Superior temporal gyrus (tissue), 1 donor: Measurements from ENCODE around the gene PHF2.

Experiments
- DNase-seq: peaks from one replicate; pipeline ENCODE4 v3.0.0-alpha.2; 2016; ENCODE audit errors: extremely low spot score

Gene PHF2

GRCh38 chr9:93576258-93577077, at the start of gene PHF2:
PHF2 (plus strand) TSS chr9:93576584; CDS start chr9:93576774, 190 bp downstream.
- no peak for DNase-seq

- DNase-seq = no peak
Observed at GRCh38 chr9:93531374-93531773, 45.0 kb upstream of the PHF2 start.

DNA sequence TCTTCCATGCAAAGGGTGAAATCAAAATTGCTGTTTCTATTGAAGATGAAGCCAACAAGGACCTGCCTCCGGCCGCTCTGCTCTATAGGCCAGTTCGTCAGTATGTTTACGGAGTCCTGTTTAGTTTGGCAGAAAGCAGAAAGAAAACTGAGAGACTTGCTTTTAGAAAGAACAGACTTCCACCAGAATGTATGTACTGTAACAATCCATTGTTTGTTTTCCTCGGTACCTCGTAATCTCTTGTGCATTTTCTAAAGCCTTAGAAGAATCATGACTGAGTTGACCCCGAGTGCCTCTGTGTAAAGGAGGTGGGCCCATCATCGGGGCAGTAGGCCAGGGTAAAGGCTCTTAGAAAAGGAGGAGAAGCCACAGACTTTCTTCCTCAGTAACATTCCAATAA, 44.2 kb upstream of the PHF2 start:
- no peak for DNase-seq

GRCh38 chr9:93533863-93534262, 42.5 kb upstream of the PHF2 start:
- DNase-seq = no peak

GRCh38 chr9:93536167-93536566, 40.2 kb upstream of the PHF2 start:
- no peak for DNase-seq

DNA sequence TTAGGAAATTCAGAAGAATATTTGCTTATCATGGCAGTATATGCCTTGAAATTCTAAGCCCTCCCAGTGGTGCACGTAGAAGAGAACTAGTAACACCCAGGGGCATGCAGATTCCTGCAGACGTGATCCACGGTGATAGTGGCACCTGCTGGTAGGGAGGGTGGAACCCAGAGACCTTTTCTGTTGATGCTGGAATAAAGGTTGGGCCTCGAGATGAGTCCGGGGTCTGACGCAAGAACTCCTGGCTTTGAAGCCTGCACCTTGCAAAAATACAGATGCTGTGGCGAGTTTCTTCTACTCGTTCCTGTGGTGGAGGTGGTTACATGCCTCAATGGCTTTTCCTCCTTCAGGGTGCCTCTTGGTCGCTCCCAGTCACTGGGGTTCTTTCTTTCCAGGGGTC, 39.5 kb upstream of the PHF2 start:
- DNase-seq = no peak

DNA sequence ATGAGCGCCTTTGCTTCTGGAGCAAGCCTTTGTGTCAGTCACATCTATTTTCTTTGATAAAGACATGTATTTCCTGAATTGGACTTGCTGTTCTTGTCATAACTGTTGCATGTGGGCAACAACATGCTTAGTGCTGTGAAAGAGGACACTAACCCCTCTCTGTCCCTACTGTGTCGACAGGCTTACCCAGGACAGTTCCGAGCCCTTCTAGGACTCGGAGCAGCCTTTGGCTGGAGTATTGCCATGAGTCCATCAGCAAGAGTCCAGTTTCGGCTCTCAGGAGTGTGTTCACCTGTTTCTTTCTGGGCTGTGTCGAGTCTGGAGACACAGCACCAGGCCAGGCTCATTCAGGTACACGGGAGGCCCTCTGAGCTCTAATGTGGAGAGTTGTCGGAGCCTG, 36.1 kb upstream of the PHF2 start:
- no peak for DNase-seq

- no peak for DNase-seq
Observed at GRCh38 chr9:93541005-93541404, 35.4 kb upstream of the PHF2 start.

DNA sequence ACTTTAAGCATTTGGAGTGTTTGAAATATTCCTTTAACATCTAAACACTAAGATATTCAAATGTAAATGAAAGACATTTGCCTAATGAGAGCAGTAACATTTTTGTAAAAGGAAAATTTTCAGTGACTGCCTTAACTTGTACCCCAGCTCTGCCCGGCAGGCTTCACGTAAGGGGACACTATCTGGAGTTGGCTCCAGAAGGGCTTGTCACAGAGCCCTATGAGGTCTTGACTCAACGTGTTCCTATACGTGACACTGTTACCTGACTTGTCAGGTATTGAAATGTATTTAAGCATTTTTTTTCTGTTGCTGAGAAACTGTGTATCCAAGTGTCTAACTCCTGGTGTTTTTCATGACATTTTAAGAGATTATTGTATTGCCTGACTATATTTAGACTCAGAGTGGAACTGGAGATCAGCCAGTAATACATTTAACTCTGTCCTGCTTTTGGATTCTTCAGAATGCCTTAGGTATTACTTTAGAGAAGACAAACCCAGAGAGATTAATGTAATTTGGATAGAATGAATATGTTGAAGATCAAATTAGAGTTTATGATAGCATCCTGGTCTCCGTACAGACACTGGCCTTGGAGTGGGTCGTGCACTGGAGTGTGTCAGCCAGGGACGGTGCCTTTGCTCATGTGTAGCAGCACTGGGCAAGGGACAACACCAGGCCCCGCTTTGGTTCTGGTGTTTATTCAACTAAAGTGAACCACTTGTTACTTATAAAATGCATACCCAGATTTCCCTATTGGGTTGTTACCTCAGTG, 34.6 kb upstream of the PHF2 start:
- no peak for DNase-seq

GRCh38 chr9:93543117-93543516, 33.3 kb upstream of the PHF2 start:
- DNase-seq = no peak

GRCh38 chr9:93546356-93546755, 30.0 kb upstream of the PHF2 start:
- DNase-seq = no peak

- no peak for DNase-seq
Observed at GRCh38 chr9:93549611-93550010, 26.8 kb upstream of the PHF2 start.

DNA sequence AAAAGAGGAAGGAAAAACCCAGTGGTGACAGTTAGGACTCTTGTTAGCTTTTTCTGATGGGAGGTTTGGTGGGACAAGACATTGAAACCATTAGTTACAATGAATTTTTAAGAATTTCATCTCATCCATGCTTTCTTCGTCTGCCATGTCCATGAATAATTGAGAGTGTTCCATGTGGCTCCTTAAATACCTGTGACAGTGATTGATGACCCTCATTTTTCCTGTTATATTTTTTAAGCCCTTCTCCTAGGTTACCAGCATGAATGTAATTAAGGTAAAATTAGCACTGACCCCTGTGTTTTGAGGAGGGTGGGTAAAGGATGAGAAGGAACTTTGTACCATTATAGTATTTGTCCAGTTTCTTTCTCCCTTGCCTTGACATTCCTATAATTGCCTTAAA, 23.5 kb upstream of the PHF2 start:
- DNase-seq = no peak

- no peak for DNase-seq
Observed at GRCh38 chr9:93555370-93555769, 21.0 kb upstream of the PHF2 start.

DNA sequence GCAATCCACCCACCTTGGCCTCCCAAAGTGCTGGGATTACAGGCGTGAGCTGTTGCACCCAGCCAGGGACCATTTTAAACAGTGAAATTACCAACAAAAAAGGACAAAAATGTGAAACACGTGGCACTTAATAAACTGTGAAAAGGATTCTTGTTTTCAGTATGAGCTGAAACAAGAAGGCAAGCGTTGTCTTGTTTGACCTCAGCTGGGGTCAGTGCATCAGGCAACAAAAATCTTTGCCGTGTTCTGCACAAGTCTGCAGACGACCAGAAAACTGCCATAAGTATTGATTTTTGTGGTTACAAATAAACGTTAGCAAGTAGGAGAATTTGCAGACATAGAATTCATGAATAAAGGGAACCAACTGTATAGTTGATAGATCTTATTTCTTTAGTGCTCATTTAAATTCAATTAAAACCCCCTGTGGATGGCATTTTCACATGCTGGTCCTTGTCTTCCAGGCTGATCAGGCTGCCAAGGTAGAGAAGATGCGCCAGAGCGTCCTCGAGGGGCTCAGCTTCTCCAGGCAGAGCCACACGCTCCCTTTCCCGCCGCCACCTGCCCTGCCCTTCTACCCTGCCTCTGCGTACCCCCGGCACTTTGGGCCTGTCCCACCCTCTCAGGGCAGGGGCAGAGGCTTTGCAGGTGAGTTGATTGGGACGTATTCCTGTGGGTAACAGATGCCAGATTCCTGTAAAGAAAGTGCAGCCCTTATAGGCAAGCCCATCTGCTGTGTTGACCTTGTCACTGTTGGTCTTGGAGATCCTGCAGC, 18.8 kb upstream of the PHF2 start:
- DNase-seq = no peak

DNA sequence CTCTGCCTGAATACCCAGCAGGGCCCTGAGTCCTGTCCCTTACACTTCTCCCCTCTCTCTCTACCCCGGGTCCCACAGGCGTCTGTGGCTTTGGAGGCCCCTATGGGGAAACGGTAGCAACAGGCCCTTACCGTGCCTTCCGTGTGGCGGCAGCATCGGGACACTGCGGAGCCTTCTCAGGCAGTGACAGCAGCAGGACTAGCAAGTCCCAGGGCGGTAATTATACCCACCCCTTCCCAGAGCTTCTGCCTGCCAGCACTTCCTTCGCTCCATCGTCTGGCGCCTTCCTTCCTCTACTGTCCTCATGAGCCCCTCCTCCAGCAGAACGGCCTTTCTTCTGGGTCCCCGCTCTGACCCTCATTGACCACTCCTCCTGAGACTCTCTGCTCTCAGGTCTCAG, 17.9 kb upstream of the PHF2 start:
- no peak for DNase-seq

GRCh38 chr9:93560991-93561390, 15.4 kb upstream of the PHF2 start:
- no peak for DNase-seq

GRCh38 chr9:93562157-93562556, 14.2 kb upstream of the PHF2 start:
- no peak for DNase-seq

GRCh38 chr9:93565089-93565488, 11.3 kb upstream of the PHF2 start:
- DNase-seq = no peak

GRCh38 chr9:93566408-93567270, 9.7 kb upstream of the PHF2 start:
- peak; percentile 97 for DNase-seq

- DNase-seq = no peak
Observed at GRCh38 chr9:93567271-93567959, 9.0 kb upstream of the PHF2 start.
